Activated T-cell treated with anti-CD3 and anti-CD28 coated beads, Interleukin-2, amount 50 U/mL, for 24 hours (primary cell): Measurements from ENCODE around the gene INPP5E.

ENCODE experiments used
- DNase-seq: peaks from one replicate; pipeline ENCODE4 v3.0.0-alpha.2; 2020
- H3K27ac Mint-ChIP-seq: 2 replicates; pipeline ENCODE4 v1.8.0; 2020; ENCODE audit warnings: mild to moderate bottlenecking, mixed read lengths
- H3K27me3 Mint-ChIP-seq: 2 replicates; pipeline ENCODE4 v1.8.0; 2020; ENCODE audit warnings: mixed read lengths
- H3K36me3 Mint-ChIP-seq: 2 replicates; pipeline ENCODE4 v1.8.0; 2020; ENCODE audit warnings: low read depth, mixed read lengths
- H3K4me1 Mint-ChIP-seq: 2 replicates; pipeline ENCODE4 v1.8.0; 2020; ENCODE audit warnings: low read depth, mixed read lengths
- H3K4me3 Mint-ChIP-seq: 2 replicates; pipeline ENCODE4 v1.8.0; 2020; ENCODE audit warnings: mild to moderate bottlenecking, moderate library complexity, mixed read lengths
- H3K9me3 Mint-ChIP-seq: 2 replicates; pipeline ENCODE4 v1.8.0; 2020; ENCODE audit warnings: mixed read lengths

Gene INPP5E, protein sequence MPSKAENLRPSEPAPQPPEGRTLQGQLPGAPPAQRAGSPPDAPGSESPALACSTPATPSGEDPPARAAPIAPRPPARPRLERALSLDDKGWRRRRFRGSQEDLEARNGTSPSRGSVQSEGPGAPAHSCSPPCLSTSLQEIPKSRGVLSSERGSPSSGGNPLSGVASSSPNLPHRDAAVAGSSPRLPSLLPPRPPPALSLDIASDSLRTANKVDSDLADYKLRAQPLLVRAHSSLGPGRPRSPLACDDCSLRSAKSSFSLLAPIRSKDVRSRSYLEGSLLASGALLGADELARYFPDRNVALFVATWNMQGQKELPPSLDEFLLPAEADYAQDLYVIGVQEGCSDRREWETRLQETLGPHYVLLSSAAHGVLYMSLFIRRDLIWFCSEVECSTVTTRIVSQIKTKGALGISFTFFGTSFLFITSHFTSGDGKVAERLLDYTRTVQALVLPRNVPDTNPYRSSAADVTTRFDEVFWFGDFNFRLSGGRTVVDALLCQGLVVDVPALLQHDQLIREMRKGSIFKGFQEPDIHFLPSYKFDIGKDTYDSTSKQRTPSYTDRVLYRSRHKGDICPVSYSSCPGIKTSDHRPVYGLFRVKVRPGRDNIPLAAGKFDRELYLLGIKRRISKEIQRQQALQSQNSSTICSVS

DNA sequence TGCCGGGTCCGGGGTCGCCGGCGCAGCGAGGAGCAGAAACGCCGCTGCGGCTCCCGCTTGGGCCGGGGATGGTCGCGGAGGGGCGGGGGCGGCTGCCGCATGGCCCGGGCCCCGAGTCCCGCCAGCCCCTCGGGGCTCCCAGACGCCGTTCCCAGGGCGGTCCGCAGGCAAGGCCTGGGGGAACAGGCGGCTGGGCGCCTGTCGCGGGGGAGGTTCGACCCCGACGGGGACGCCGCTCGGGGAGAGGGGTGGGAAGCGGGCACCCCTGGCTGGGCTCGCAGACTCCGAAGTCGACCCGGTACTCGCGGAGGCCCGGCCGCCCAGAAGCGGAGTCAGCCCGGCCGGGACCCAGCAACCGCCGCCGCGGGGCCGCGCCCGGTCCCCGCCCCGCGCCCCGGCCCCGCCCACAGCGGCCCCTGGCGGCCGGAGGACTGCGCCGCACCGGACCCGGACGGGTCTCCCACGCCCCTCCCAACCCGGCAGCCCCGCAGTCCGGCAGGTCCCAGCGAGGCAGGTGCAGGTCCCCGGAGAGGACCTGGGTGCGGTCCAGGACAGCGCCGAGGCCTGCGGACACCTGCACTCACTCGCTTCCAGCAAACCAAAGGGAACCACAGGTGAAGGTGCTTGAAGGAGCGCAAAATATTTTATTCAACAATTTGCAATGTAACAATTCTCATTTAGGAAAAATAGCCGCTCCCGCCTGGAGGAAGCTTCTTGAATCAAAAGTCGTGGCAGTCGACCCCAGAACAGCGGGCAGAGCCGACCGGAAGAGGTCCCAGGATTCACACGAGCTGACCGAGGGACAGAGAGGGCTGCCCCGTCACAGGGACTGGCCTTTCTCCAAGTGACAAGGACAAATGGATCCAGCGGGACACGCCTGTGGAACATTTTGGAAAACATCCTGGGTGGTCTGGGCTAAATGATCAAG lies at the start of gene INPP5E:
TSS of gene INPP5E (minus strand) at position 365 of the 928 bp plus-strand sequence. CDS start 426 bp downstream, outside the sequence.
- no peaks in the 10 kb centered on the region for H3K9me3 Mint-ChIP-seq
- H3K36me3 Mint-ChIP-seq: peaks cover 73% of the 10 kb centered on the region
- H3K27me3 Mint-ChIP-seq: no peaks in the 10 kb centered on the region
- peak within 1 kb of the TSS; percentile 87 for H3K4me3 Mint-ChIP-seq
- peak; percentile 94 for DNase-seq
- peak within 1 kb of the TSS; percentile 80 for H3K27ac Mint-ChIP-seq
- peaks cover 33% of the 10 kb centered on the region for H3K4me1 Mint-ChIP-seq

DNA sequence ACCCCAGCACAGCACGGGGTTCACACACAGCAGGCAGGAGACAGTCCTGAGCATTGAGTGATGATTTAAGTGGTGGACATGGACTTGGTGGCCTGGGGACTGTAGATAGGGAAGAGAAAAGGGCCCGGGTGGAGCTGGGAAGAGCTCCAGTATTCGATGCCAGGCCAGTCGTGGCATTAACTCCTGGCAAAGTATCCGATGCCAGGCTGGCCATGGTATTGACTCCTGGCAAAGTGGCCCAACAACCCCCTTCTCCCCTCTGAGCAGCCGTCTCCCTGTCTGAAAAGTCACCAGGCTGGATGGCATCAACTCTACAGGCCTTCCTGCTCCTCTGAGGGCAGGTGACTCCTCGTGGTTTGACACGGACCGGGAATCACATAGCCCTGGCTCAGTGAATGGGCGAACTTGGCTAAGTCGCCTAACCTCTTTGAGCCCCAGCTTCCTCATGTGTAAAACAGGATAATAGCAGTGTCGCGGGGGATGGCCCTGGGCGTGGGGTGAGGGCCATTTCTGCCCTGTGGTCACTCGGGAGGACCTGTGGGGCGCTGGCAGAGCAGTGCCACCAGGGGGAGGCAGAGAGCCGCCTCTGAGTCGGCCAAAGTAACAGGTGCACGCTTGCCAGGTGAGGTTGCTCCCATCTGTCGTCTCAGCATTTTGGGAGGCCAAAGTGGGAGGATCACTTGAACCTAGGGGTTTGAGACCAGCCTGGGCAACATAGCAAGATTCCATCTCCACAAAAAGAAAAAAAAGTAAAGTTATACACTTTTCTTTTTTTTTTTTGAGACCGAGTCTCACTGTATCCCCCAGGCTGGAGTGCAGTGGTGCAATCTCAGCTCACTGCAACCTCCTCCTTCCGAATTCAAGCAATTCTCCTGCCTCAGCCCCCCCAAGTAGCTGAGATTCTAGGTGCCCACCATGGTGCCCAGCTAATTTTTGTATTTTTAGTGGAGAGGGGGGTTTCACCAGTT lies 48.9 kb upstream of the INPP5E start:
- H3K9me3 Mint-ChIP-seq: no peaks in the 10 kb centered on the region
- H3K4me1 Mint-ChIP-seq: peaks cover 7% of the 10 kb centered on the region
- DNase-seq: peak; percentile 86
- no peak overlapping the region for H3K27ac Mint-ChIP-seq
- H3K36me3 Mint-ChIP-seq: no peaks in the 10 kb centered on the region
- H3K27me3 Mint-ChIP-seq: no peaks in the 10 kb centered on the region
- no peak overlapping the region for H3K4me3 Mint-ChIP-seq

DNA sequence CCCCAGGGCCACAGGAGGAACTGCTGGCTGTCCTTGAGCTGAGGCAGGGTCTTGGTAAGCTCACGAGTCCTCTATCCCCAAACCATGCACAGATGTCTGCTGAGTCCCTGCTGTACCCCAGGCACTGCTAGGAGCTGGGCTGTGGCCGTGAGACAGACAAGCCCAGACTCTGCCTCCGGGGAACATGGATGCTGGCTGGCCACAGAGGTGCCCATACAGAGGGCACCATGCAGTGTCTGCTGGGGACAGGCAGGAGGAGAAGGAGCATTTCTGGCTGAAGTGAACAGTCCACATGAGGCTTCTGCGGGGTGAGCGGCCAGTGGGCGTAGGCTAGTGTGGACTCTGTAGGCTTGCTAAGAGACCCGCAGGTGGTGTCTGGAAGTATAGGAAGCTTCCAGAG lies 48.0 kb upstream of the INPP5E start:
- no peak overlapping the region for H3K4me3 Mint-ChIP-seq
- DNase-seq: no peak
- H3K4me1 Mint-ChIP-seq: peaks cover 7% of the 10 kb centered on the region
- peaks cover 2% of the 10 kb centered on the region for H3K36me3 Mint-ChIP-seq
- H3K9me3 Mint-ChIP-seq: no peaks in the 10 kb centered on the region
- no peaks in the 10 kb centered on the region for H3K27me3 Mint-ChIP-seq
- peak overlapping the region; percentile 22 for H3K27ac Mint-ChIP-seq

DNA sequence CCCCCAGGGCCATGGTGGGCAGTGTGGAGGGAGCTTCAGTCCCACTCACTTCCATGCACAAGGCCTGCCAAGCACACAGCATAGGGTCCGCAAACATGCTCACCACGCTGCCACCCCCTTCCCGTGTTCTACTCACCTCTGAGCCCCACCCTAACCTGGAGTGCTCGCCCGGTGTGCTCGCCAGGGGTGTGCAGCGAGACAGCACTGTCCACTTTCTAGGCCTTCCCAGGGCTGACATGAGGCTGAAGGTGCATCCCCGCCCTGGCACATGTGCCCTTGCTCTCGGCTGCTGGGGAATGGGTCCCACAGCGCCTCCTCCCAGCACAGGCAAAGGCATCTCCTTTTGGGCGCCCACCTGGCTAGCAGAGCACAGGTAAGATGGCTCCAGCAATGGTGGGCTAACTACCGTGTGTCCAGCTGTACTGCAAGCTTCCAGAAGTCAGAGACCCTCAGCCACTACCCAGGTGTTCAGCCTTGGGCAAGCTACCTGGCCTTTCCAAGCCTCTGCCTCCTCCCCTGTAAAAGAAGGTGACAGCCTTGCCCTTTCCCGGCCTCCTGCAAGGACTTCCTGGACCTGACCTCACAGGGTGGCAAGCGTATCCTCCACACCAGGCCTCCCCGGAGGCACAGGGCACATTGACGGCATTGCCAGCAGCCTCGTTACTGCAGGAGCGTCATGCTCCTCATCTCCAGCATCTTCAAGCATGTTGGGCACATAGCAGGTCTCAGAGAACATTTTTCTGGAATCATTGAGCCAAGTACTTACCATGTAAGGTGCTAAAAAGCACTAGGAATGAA lies 47.4 kb upstream of the INPP5E start:
- DNase-seq: no peak
- Mint-ChIP-seq H3K4me1 (peaks cover 8% of the 10 kb centered on the region), H3K36me3 (peaks cover 7% of the 10 kb centered on the region), H3K27me3 (no peaks in the 10 kb centered on the region), H3K4me3 (no peak overlapping the region), H3K27ac (peak overlapping the region; percentile 22), H3K9me3 (no peaks in the 10 kb centered on the region)

DNA sequence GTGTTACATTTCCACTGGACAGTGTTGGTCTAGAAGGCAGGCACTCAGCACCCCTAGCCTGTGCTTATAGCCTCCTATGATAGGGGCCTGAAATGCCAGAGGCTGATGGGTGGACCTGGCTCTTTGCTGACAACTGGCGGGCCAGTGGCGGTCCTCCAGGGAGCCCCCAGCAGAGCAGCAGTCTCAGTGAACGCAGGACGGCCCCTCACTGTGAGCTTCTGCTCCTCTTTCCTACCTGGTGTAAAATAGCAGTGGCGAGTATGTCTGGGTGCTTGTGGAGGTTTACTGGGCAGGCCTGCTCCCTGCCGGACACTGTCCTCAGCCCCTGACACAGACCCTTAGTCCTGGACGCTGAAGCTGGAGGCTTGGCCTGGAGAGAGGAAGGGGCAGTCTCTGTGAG lies 46.5 kb upstream of the INPP5E start:
- DNase-seq: no peak
- Mint-ChIP-seq H3K9me3 (no peaks in the 10 kb centered on the region), H3K27me3 (no peaks in the 10 kb centered on the region), H3K27ac (peak overlapping the region; percentile 1), H3K4me3 (no peak overlapping the region), H3K36me3 (peaks cover 15% of the 10 kb centered on the region), H3K4me1 (peaks cover 17% of the 10 kb centered on the region)

DNA sequence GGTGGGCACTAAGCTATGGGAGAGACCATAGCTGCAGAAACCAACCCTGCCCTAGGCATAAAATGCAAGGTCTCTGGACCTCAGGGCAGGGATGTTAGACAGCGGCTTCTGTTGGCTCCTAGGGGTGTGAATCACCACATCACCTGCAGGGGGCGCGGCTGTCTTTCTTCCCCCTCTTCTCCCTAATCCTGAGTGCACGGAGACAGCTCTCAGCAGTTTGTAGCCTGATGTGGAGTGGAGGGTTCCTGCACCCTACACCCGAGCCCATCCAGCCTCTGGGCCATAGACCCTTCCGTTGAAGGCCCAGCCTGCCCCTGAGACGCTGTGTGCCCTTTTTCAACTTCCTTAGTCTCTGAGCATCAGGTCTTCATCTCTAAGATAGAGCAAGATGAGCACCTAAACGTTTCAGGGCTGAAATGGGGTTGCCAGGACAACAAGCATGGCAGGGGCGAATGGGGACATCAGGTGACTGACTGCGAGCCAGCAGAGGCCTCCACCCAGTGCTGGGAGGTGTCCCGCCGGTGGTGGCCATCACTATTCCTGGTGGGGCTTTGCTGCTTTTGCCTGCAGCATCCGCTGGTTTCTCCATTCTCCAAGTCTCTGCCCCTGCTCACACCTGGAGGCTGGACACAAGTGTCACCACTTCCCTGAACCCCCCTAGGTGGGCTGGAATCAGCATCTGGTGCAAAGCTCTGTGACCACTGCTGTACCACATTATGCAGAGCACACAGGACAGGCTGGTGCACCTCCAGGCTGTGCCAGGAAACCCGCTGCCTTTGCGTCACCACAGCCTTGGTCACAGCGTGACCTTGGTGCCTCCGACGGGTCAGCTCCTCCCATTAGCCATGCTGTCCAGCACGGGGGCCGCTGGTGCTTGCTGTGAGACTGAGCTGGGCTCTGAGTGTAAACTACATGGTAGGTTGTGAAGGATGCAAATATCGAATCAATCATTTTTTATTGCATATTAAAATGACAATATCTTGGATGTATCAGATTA lies 45.7 kb upstream of the INPP5E start:
- H3K36me3 Mint-ChIP-seq: peaks cover 18% of the 10 kb centered on the region
- peaks cover 20% of the 10 kb centered on the region for H3K4me1 Mint-ChIP-seq
- no peaks in the 10 kb centered on the region for H3K27me3 Mint-ChIP-seq
- peak overlapping the region; percentile 69 for H3K27ac Mint-ChIP-seq
- no peaks in the 10 kb centered on the region for H3K9me3 Mint-ChIP-seq
- peak; percentile 88 for DNase-seq
- peak overlapping the region; percentile 66 for H3K4me3 Mint-ChIP-seq

DNA sequence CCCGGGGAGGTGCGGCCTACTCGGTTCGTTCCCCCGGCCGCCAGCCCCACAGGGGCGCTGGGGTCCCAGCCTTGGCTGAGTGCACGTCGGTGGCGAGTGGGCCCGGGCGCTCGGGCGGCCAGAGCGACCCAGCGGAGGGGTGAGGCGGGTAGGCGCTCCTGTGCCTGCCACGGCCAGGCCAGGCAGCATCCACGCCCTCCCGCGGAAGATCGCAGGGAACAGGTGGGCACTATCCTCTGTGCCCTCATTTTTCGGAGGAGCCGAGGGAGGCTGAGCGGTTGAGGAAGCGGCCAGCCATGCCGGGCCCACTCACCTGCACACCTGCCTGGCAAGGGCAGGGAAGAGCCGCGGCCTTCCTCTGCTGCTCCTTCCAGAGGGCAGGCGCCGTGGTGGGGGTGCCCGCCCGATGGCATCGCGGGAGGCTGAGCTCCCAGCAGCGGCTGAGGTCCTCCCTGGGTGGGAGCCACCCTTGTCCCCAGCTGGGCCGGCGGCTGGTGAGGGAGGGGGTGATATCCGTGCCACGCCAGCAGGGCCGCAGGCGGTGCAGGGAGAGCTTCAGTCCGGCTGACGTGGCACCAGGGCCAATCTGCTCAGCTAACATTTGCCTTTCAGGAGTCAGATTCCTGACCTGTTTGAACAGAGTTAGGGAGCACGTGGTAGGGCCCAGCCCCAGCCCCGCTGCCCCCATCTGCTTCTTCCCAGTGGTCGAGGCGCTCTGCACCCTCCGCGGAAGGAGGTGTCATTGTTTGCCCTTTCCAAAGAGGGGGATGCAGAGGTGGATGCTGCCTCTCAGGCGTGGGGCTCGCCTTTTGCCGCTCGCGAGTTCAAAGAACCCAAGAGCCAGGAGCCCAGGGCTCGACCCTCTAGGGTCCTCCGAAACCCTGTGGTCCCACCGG lies 44.8 kb upstream of the INPP5E start:
- Mint-ChIP-seq H3K27me3 (no peaks in the 10 kb centered on the region), H3K4me3 (peak overlapping the region; percentile 66), H3K9me3 (no peaks in the 10 kb centered on the region), H3K36me3 (peaks cover 27% of the 10 kb centered on the region), H3K4me1 (peaks cover 28% of the 10 kb centered on the region), H3K27ac (peak overlapping the region; percentile 69)
- DNase-seq: no peak

DNA sequence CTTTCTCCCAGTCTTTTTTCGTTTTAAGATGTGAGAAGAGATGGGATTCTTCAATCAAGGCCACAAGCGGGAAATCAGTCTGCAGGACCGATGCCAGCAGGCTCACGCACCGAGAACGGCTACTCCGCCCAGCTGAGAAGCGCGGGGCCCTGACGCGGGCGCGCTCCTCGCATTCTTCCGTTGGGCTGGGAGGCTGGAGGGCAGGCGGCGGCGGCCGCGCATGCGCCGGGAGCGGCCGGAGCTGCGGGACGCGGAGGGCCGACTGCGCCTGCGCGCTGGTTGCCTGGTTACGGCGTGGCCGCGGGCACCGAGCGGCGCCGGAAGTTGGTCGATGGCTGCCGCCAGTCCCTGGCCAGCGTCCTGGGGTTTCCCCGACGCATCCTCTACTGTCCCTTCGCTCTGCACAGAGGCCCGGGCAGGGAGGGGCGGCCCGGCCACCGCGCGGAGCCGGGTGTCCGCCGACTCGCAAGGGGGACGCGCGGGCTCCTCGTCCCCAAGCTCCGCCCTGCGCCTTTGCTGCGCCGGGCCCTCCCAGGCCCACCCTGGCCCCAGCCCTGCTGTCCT lies 44.0 kb upstream of the INPP5E start:
- Mint-ChIP-seq H3K4me3 (peak overlapping the region; percentile 97), H3K36me3 (peaks cover 31% of the 10 kb centered on the region), H3K27ac (peak overlapping the region; percentile 99), H3K27me3 (no peaks in the 10 kb centered on the region), H3K4me1 (peaks cover 32% of the 10 kb centered on the region), H3K9me3 (no peaks in the 10 kb centered on the region)
- peak; percentile 97 for DNase-seq

DNA sequence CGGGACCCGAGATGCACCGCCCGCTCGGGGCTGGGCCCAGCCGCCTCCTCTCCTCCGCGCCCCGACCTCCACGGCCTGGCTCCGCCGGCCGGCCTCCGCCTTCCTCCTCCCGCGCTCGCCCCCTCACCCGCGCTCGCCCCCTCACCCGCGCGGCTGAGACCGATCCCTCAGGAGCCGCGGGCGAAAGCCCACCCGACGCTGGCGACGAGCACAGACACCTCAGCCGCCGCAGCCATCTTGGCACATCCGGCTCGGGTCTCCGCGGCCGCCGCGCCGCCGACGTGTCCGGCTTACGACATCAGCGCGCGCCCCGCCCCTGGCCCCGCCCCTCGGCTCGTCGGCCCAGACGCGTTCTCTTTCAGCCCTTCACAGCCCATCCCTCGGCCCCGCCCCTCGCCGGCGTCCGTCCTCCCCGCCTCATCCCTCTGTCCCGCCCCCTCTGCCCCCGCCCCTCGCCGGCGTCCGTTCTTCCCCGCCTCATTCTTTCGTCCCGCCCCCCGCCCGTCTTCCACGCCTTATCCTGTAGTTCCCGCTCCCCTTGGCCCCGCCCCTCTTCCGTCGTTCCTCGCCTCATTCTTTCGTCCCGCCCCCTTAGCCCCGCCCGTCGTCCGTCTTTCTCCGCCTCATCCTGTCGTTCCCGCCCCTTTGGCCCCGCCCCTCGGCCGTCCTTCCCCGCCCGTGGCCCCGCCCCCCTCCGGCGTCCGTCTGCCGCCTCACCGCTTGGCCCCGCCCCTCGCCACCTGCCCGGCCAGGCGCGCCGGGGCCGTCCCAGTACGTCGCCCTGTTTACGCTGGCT lies 43.3 kb upstream of the INPP5E start, which contains the start of gene SEC16A:
TSS of gene SEC16A (minus strand) at position 248 of the 796 bp plus-strand sequence. CDS start 5,425 bp downstream, outside the sequence.
- Mint-ChIP-seq H3K36me3 (peaks cover 38% of the 10 kb centered on the region), H3K27ac (peak within 1 kb of the TSS; percentile 99), H3K4me3 (peak within 1 kb of the TSS; percentile 97), H3K27me3 (no peaks in the 10 kb centered on the region), H3K4me1 (peaks cover 35% of the 10 kb centered on the region), H3K9me3 (no peaks in the 10 kb centered on the region)
- DNase-seq: peak; percentile 100

DNA sequence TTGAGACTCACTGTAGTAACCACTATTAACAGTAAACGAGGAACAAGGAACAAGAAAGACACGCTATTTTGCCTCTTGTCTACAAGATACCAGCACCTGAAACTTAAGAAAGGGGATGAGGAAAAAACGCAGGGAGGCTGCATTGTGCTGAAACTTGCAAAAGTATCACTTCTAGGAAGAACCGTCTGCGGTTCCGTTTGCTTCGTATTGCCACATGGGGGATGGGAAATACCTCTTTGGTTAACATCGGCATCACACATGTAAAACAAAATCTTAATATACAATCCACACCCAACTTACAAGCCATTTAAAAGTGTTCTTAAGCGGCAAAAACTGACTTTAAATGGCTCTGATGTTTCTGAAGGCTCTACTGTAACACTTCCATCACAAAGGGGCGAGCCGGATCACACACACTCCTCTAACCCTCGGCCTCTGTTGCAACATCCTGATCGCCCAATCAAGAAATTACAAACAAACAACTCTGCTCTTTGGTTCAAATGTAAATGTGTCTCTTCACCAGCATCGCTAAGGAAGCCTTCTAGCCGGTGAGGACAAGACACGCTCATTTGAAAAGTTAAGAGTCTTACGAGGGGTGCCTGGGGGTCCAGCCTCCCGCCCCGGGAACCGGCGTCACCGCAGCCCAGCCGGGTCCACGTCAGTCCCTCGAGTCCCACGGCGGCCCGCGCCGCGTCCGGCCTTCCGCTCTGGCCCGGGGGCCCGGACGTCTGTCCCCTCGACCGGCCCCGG lies 42.6 kb upstream of the INPP5E start:
- H3K9me3 Mint-ChIP-seq: no peaks in the 10 kb centered on the region
- H3K27ac Mint-ChIP-seq: peak overlapping the region; percentile 92
- H3K36me3 Mint-ChIP-seq: peaks cover 46% of the 10 kb centered on the region
- H3K27me3 Mint-ChIP-seq: no peaks in the 10 kb centered on the region
- H3K4me1 Mint-ChIP-seq: peaks cover 39% of the 10 kb centered on the region
- DNase-seq: no peak
- peak overlapping the region; percentile 97 for H3K4me3 Mint-ChIP-seq
